Hematopoietic multipotent progenitor cell (in vitro differentiated cells): Measurements from ENCODE around the gene DCTPP1. TPM values are rescaled to one million over a fixed set of nuclear protein-coding genes. Genes with fewer than 3 reads are reported as not detected.
"Not testable (repeated sequence)": the region's sequence is repeated elsewhere in the genome, so short reads cannot be mapped to it uniquely, and the experiment has no call there.

ENCODE experiments used
- DNase-seq, 3 donors: peaks; one replicate each; pipeline ENCODE4 v3.0.0-alpha.2; 2011 to 2015; ENCODE audit warnings: low read depth in 2 of 3, low spot score in 2 of 3
- total RNA-seq: library from RNA; depleted of rRNA; stranded (reverse); fragments of >200 nt; gene quantifications from one replicate; pipeline ENCODE4 v1.2.3, GENCODE V29; 2012

The DCTPP1 gene
- total RNA-seq, 1 donor: 40.4 TPM

DNA sequence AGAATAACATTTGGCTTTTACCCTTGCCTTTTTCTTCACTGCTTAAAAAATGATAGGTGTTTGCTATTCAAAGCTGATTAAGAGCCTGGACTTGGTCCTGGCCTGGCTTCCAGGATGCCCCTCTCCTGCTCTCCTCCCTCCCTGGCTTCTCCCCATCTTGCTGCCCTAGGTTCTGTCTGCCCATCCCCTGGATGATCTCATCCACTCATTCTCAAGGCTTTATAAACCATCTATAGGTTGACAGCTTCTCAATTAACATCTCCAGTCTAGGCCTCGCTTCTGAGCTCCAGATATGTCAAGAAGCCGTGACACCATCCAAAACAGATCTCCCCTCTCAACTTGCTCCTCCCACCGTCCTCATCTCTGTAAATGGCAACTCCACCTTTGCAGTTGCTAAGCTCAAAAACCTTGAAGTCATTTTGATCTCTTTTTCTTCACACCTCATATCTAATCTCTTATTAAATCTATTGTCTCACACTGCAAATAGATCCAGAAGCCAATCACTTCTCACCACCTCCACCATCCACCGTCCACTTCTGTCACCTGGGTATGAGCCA lies 13.7 kb downstream of the DCTPP1 start:
- DNase-seq: no peak

DNA sequence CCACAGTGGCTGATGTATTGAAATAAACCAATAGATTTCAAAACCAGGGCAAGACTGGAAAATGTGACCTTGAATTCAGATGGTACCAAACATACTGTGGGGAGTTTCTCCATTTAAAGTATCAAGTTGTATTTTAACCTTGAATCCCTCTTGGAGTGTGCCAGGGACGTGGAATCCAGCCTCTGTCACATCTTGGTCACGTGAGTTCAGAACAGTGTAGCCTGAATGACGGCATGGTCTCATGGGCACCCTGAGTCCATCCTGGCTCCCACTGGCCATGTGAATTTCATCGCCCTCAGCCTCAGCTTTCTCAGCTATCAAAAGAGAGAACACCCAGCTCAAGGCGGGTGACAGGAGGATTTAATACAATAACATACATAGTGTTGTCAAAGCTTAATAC lies 15.7 kb downstream of the DCTPP1 start:
- no peak for DNase-seq

DNA sequence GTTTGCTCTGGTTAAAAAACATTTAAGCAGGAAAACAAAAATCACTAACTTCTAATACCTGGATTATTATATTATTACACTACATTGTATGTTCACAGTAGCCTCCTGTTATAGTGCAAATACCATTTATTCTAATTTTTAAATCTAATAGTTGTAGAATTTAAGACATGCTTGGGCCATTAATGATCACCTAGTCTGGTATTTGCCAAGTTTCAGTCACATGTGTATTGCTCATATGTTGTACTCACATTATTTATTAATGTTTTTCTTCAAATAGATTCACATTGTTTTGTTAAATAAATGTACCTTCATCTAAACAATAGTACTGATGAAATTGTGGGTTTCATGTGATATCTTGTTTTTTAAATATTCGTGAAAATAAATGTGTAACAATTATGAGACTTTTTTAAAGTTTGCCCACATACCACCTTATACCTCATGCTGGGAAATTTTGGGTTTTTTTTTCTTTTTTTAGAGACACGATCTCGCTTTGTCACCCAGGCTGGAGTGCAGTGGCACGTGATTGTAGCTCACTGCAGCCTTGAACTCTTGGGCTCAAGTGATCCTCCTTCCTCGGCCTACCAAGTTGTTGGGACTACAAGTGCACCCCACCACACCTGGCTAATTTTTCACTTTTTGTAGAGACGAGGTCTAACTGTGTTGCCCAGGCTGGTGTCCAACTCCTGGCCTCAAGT lies 16.6 kb downstream of the DCTPP1 start:
- no peak for DNase-seq

DNA sequence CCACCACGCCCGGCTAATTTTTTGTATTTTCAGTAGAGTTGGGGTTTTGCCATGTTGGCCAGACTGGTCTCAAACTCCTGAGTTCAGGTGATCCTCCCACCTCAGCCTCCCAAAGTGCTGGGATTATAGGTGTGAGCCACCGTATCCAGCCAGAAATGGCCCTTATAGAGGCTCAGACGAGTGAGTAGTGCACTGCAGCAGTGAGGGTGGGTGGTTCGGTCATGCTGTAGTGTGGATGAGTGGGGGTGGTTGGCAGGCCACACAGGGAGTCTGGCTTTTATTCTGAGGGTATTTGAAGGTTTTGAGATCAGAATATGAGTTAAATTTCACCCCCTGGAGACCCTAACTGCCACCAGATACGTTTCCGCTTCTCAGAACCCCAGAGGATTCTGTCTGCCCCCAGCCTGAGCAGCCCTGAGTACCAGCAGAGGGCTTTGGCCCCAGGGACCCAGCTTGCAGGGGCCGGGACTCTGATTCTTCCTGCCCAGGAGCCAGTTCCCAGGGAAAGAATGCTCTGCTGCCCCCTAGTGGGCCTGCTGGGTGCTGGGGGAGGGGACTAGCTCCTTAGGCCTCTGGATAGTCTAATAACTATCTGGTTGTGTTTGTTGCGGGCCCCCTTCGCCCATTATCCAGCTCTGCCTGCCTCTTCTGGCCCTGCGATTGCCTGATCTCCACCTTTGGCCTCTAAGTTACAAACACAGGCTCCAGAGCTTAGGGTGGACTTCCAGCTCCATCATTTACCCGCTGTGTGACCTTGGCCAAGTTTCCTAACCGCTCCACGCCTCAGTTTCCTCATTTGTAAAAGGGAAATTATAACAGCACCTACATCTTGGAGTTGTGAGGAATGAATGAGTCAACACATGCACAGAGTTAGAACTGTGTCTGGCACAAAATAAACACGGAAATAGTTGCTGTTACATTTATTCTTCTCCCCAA lies 20.4 kb downstream of the DCTPP1 start:
- peak; percentile 84 to 96 (median 89) for DNase-seq

DNA sequence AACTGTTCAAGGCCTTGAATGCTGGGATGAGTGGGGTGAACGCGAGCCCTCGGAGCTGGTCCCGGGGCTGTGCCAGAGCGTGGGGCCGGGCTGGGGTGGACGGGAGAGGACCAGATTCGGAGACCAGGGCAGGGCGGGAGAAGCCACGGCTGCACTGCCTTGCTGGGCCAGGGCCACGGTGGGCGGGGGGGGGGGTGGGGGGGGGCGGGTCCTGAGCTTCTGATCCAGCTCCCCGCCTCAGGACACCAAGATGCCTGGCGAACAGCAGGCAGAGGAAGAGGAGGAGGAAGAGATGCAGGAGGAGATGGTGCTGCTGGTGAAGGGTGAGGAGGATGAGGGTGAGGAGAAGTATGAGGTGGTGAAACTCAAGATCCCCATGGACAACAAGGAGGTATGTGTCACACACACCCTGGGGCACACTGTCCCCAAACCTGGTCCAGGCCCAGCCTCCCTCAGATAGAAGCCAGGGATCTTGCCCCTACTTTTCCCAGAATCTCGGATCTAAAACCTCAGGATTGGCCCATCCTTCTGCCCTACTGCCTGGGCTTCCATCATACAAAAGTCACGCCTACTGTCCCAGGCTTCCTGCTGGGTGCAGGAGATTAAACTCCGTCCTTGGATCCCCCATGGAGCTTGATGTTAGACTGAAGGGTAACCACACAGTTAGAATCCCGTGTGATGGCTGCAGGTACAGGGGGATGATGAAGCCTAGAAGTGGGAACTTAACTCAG lies 21.9 kb downstream of the DCTPP1 start:
- DNase-seq: no peak

DNA sequence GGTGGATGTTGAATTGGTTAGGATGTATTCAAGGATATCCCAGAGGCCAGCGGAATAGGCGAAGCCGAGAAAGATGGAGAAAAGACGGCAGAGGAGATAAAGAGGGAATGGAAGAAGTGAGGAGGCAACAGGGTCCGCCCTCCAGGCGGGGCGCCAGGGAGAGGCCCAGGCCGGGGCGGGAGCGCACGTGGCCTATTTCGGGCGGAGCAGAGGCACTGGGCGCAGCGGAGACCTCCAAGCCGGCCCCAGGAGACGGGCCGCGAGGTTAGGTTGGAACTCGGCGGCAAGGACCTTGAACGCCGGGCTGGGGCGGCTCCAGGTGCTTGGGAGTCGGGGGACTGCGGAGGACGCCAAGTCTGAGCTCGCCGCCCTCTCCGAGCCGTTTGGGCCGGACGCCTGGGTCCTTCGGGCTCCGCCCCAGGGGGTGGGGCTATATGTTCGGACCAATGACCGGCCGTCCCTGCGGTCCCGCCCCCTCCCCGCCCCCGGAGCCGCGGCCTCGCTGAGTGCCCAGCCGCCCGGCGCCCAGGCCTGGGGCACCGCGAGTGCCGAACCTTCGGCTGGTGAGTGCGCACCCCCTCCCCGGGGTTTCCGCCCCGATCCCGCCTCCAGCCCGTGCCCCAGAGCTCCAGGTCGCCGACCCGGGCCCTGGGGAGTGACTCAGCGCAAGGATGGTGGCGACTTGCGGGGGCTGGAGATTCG lies 22.6 kb downstream of the DCTPP1 start, which contains the start of gene ZNF771:
TSS of gene ZNF771 (plus strand) at position 505 of the 702 bp plus-strand sequence. CDS start 448 bp downstream, outside the sequence.
- DNase-seq: peak in 2 of 3 donors; percentile 85 to 87

DNA sequence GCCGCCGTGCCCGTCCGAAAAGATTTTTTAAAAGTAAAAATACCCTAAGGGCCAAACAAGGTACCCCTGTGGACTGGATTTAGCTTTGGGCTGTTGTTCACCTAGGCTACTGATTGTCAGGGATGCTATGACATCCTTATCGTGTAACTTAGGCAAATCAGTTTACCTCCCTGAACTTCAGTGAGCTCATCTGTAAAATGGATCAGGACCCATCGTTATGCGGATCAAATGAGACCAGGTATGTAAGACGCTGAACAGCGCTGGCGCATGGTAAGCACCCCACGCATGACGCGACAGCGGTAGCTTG lies 23.1 kb downstream of the DCTPP1 start:
- no peak for DNase-seq

DNA sequence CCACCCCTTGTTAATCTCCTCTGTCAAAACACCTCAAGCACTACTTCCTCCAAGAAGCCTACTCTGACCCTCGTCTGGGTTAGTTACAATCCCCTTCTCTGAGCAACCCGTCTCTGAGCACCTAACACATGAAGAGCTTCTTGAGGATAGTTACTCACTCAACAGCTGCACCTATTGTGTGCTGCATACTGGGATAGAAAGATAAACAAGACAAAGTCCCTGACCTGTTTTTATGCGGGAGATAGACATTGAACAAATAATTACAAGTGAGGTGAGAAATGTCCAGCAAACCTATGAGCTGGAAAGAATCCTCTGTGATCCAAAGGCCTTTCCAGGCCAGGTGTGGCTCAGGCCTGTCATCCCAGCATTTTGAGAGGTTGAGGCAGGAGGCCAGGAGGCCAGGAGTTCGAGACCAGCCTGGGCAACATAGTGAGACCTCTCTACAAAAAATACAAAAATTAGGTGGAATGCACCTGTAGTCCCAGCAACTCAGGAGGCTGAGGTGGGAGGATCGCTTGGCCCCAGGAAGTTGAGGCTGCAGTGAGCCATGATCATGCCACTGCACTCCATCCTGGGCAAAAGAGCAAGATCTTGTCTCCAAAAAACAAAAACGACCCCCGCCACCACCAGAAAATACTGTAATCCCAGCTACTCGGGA lies 27.9 kb downstream of the DCTPP1 start:
- DNase-seq: no peak

DNA sequence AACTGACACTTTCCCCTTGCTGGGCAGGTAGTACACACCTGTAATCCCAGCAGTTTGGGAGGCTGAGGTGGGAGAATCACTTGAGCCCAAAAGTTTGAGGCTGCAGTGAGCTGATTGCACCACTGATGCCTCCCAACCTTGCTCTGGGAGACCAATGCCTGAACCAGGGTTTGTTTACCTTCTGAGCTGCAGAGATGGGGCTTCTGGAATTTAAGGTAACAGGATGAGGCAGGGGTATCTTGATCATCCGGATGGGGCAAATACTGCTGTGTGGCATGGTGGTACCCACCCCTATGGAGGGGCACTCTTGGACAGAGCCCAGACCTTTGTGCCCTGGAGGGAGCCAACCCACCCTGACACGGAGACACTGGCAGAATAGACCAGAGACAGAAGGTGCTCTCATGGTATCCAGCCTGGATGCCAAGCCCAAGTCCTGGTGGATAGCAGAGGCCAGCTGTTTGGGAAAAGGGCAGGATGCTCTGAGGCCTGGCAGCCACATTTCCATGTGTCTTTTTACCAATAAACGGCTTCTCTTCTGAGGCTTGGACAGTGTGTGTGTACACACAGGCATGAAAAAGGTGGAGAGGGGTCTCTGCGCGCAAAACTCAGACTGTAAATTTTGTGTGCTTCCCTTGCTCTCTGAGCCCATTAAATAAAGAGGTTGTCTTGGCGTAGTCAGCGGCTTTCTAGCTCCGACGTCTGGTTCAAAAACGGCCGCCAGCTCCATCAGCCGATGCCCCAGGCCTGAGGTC lies 30.2 kb downstream of the DCTPP1 start:
- no peak for DNase-seq

DNA sequence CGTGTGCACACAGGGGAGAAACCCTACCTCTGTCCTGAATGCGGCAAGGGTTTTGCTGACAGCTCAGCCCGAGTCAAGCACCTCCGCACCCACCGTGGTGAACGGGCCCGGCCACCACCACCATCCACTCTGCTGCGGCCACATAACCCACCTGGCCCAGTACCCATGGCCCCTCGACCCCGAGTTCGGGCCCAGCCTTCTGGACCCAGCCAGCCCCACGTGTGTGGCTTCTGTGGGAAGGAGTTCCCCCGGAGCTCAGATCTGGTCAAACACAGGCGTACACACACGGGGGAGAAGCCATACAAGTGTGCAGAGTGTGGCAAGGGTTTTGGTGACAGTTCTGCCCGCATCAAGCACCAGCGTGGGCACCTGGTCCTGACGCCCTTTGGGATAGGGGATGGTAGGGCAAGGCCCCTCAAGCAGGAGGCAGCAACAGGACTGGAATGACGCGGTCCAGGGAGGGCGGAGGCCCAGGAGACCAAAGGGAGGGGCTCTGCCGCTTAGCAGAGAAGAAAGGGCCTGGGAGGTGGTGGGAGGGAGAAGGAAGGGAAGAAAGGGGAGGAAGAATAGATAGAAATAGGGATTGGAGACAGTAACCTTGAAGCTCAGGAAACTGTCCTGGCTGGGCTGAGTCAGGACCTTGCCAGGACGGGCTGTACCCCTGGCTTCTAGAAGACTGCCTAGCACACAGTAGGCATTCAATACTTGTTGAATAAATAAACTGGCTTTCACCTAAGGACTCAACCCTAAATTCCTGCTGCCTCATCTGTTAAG lies 31.0 kb downstream of the DCTPP1 start:
- DNase-seq: no peak

DNA sequence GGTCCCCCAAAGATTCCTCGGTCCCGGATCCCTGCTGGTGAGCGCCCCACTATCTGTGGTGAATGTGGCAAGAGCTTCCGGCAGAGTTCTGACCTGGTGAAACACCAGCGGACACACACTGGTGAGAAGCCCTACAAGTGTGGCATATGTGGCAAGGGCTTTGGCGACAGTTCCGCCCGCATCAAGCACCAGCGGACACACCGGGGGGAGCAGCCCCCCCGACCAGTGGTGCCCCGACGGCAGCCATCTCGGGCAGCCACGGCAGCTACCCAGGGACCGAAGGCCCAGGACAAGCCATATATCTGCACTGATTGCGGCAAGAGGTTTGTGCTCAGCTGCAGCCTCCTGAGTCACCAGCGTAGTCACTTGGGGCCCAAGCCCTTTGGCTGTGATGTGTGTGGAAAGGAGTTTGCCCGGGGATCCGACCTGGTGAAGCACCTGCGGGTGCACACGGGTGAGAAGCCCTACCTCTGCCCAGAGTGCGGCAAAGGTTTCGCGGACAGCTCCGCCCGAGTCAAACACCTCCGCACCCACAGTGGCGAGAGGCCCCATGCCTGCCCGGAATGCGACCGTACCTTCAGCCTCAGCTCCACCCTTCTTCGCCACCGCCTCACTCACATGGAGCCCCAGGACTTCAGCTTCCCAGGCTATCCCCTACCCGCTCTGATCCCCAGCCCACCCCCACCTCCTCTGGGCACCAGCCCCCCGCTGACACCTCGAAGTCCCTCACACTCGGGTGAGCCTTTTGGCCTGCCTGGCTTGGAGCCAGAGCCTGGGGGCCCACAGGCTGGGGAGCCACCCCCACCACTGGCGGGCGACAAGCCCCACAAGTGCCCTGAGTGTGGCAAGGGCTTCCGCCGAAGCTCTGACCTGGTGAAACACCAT lies 31.8 kb downstream of the DCTPP1 start:
- no peak for DNase-seq

DNA sequence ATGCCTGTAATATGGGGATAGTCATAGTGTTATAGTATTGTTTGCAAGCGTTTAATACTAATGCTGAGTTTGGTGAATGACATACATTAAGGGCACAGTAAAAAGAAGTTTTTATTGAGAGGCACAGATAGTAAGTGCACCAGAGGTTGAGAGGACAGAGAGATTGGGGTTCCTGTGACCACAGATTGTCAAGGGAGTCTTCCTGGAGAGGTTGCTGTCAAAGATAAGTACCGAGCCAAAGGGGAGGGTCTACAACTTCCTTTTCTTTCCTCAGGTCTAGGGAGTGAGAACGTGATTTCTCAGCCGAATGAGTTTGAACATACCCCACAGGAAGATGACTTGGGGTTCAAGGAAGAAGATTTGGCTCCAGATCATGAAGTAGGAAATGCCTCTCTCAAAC lies 32.8 kb downstream of the DCTPP1 start:
- DNase-seq: no peak

DNA sequence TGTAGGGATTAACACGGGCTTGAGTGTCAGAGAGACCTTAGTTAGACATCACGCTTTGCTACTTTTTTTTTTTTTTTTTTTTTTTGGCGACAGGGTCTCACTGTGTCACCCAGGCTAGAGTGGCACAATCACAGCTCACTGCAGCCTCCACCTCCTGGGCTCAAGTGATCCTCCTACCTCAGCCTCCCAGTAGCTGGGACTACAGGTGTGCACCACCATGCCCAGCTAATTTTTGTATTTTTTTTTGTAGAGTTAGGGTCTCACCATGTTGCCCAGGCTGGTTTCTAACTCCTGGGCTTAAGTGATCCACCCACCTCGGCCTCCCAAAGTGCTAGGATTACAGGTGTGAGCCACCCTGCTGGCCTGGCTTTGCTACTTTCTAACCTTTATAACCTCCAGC lies 33.2 kb downstream of the DCTPP1 start:
- DNase-seq: not testable (repeated sequence)

DNA sequence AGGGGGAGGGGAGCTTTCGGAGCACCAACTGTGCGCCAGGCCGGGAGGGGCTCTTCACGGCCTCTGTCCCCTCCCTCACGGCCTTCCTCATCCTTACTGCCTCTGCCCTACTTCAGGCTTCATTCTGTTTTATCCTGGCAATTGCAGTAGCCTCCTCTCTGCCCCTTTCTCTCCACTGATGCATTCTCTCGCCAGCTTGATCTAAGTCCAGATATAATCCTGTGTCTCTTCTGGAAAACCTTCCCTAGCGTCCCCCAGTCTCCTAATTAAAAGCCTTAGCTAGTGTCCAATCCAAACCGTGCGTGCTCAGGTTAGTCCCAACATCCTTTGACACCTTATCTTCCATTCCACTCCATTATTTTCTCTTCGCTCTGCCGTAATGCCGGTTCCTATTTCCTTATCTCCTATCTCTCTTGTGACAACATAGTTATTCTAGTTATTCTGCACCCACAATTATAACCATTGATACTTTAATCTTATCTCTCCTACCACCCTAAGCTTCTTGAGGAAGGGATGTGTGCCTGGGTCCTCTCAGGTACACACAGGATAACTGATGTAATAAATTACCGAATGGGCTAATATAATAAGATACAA lies 33.7 kb downstream of the DCTPP1 start:
- no peak for DNase-seq

DNA sequence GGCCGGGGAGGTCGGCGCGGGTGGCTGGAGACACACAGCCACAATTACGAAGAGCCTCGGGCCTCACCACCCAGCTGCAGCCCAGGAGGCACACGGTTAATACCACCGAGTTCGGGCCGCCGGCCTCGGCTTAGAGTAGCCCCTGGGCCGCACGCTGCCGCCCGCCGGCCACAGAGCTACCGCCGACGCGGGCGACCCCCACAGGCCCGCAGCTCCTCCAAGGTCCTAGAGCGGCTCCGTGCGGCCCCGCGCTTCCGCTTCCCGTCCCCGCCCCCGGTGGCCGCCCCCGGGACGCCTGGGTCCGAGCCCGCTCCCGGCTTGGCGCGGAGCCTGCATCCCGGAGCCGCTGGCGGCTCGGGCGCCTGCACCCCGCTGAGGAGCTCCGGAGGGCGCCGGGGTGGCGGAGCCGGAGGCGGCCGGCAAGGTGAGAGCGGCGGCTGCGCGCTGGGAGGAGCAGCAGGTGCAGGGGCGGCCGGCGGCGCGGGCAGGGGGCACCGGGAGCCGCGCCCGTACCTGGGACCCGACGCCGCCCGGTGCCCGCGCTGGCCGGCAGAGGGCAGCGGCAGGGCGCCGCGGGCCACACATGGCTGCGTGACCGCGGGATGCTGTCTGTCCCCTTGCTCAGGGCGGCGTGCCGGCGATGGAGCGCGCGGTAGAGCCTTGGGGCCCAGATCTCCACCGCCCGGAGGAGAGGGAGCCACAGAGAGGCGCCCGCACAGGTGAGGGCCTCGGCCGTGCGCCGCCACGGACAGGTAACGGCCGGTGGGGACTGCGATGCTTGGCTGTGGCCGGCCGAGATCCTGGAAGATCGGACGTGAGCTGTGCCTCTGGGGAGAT lies 34.5 kb downstream of the DCTPP1 start, which contains the start of gene ZNF48:
TSS of gene ZNF48 (plus strand) at position 266 of the 837 bp plus-strand sequence. CDS start at position 641, 375 bp downstream.
- peak in 2 of 3 donors; percentile 87 for DNase-seq

DNA sequence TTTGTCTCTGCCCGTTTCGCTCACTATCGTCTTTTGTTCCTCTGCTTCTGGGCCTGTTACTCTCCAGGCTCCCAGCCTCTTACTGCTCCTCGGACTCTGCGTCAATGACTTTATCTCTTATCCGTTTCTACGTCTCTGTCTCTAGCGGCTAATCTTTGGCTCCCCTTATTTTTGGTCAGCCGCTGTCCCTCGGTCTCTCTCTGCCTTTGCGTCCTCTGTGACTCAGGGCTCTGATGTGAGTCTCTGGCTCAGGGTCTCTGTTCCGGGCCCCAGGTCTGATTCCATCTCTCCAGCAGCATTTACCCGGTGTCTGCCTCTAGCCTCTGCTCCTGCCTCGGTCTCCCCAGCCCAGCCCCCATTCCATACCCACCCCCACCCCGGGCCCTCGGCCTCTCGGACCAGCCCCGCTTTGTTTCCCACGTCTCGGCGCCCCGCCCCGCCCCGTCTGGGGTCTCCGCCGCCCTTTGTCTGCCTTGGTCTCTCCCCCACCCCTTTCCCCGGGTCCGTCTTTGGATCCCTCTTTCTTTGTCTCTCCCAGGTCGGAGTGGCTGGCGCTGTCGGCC lies 35.2 kb downstream of the DCTPP1 start:
- no peak for DNase-seq
